ENCODE data around the gene IL11.

Gene IL11

GRCh38 chr19:55376241-55376933 is 6.1 kb upstream of the IL11 start, which contains the start of gene TMEM190:
Gene TMEM190 (plus strand): TSS chr19:55376826. CDS start chr19:55376854, 28 bp downstream.
- no peak within 1 kb of the TSS for H3K4me3 ChIP-seq (ENCODE audit: low read depth, low read length)
- no peak for DNase-seq (ENCODE audit: low read depth)
- TF ChIP-seq, protein P1, sequence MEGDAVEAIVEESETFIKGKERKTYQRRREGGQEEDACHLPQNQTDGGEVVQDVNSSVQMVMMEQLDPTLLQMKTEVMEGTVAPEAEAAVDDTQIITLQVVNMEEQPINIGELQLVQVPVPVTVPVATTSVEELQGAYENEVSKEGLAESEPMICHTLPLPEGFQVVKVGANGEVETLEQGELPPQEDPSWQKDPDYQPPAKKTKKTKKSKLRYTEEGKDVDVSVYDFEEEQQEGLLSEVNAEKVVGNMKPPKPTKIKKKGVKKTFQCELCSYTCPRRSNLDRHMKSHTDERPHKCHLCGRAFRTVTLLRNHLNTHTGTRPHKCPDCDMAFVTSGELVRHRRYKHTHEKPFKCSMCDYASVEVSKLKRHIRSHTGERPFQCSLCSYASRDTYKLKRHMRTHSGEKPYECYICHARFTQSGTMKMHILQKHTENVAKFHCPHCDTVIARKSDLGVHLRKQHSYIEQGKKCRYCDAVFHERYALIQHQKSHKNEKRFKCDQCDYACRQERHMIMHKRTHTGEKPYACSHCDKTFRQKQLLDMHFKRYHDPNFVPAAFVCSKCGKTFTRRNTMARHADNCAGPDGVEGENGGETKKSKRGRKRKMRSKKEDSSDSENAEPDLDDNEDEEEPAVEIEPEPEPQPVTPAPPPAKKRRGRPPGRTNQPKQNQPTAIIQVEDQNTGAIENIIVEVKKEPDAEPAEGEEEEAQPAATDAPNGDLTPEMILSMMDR (IDR thresholded peaks at IDR 0.05; ENCODE audit: low read depth, low read length, missing control alignments) = no peak

- H3K4me3 ChIP-seq (ENCODE audit: low read depth, low read length) = no peak overlapping the region
- DNase-seq (ENCODE audit: low read depth) = no peak
- TF ChIP-seq, protein P1 (IDR thresholded peaks at IDR 0.05; ENCODE audit: low read depth, low read length, missing control alignments) = no peak
Measured at GRCh38 chr19:55373993-55374757, 3.9 kb upstream of the IL11 start.

GRCh38 chr19:55373306-55373992 is 3.2 kb upstream of the IL11 start:
- DNase-seq (ENCODE audit: low read depth) = no peak
- TF ChIP-seq, protein P1 (IDR thresholded peaks at IDR 0.05; ENCODE audit: low read depth, low read length, missing control alignments) = no peak

DNA sequence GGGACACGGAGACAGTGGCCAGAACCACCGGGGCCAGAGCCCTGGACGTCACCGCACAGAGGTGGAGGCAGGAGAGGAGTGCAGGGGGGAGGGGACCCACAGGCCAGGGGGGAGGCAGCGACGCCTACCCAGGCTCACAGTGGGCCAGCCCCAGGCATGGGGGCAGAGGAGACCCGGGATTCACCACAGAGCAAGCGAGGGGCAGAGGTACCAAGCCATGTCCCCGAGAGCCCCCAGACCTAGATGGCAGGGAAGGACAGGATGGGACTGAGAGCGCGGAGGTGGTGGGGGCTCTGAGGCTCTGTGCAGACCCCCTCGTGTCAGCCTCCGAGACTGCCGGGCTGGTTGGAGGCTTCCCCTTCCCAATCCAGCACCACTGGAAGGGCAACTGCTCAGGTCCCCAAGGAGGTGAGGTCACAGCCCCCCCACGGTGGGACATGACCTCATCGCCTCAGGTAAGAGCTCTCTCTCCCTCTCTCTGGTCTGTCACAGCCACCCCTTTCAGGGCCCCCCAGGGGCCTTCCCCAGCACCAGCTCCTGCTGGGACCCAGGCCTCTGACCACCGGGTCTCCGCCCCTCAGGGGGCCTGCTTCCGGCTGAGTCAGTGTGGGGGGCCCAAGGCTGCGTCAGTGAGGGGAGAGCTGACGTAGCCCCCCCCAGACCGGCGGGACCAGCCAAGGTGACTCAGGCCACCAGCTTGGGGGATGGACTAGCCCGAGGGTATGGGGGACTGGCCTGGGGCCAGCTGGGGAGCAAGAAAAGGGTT is 2.2 kb upstream of the IL11 start:
- no peak for DNase-seq (ENCODE audit: low read depth)
- no peak overlapping the region for H3K4me3 ChIP-seq (ENCODE audit: low read depth, low read length)
- TF ChIP-seq, protein P1 (IDR thresholded peaks at IDR 0.05; ENCODE audit: low read depth, low read length, missing control alignments) = no peak

More at GRCh38 chr19:55373306-55373992, 3.2 kb upstream of the IL11 start:
- no peak overlapping the region for H3K4me3 ChIP-seq (ENCODE audit: low read depth, low read length)

GRCh38 chr19:55369653-55370304 is 484 bp downstream of the IL11 start:
- TF ChIP-seq, protein P1 (IDR thresholded peaks at IDR 0.05; ENCODE audit: low read depth, low read length, missing control alignments) = no peak
- no peak overlapping the region for H3K4me3 ChIP-seq (ENCODE audit: low read depth, low read length)
- no peak for DNase-seq (ENCODE audit: low read depth)
